ENCODE data around the gene TOMM6. TPM values are rescaled to one million over a fixed set of nuclear protein-coding genes. Genes with fewer than 3 reads are reported as not detected.

Gene TOMM6
- total RNA-seq, 1 experiment from 2014 or later = 239 TPM

- no peaks in the 10 kb centered on the region for H3K9me3 Mint-ChIP-seq
- no peak overlapping the region for H4K5ac ChIP-seq (ENCODE audit: insufficient read length, low read depth, low read length)
- H4K20me1 ChIP-seq (ENCODE audit: control insufficient read depth, insufficient read depth, insufficient read length) = no peaks in the 10 kb centered on the region
- no peak overlapping the region for H3K56ac ChIP-seq (ENCODE audit: insufficient read length, low read depth, low read length)
- H2BK120ac ChIP-seq (ENCODE audit: low read depth, low read length, poor library complexity, severe bottlenecking) = no peak overlapping the region
- no peak overlapping the region for H2BK15ac ChIP-seq (ENCODE audit: low read depth, low read length)
- TF ChIP-seq, protein P1, sequence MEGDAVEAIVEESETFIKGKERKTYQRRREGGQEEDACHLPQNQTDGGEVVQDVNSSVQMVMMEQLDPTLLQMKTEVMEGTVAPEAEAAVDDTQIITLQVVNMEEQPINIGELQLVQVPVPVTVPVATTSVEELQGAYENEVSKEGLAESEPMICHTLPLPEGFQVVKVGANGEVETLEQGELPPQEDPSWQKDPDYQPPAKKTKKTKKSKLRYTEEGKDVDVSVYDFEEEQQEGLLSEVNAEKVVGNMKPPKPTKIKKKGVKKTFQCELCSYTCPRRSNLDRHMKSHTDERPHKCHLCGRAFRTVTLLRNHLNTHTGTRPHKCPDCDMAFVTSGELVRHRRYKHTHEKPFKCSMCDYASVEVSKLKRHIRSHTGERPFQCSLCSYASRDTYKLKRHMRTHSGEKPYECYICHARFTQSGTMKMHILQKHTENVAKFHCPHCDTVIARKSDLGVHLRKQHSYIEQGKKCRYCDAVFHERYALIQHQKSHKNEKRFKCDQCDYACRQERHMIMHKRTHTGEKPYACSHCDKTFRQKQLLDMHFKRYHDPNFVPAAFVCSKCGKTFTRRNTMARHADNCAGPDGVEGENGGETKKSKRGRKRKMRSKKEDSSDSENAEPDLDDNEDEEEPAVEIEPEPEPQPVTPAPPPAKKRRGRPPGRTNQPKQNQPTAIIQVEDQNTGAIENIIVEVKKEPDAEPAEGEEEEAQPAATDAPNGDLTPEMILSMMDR (conservative IDR thresholded peaks at IDR 0.05) = no peak
- H3K4ac ChIP-seq (ENCODE audit: low read depth, low read length) = no peak overlapping the region
- no peaks in the 10 kb centered on the region for H3K9me3 ChIP-seq (ENCODE audit: control insufficient read depth, low read depth, low read length)
- no CpG with 5 or more reads among the region's 4 CpGs for WGBS (ENCODE audit: extremely low coverage, insufficient read length, low lambda C conversion rate)
- no peak overlapping the region for H3K14ac ChIP-seq (ENCODE audit: insufficient read depth, low read length)
- no peaks in the 10 kb centered on the region for H3K23me2 ChIP-seq (ENCODE audit: insufficient read length, low read depth, low read length, poor library complexity, severe bottlenecking)
- H2AFZ ChIP-seq (ENCODE audit: low read length) = no peak overlapping the region
- H4K8ac ChIP-seq (replicated peaks; ENCODE audit: insufficient read length, low read depth, low read length) = no peak overlapping the region
- H3K27me3 ChIP-seq (ENCODE audit: insufficient read depth, low read length) = no peaks in the 10 kb centered on the region
- no peaks in the 10 kb centered on the region for H3K79me1 ChIP-seq (ENCODE audit: insufficient read depth, low read depth, low read length, poor library complexity, severe bottlenecking)
- H4K91ac ChIP-seq (ENCODE audit: insufficient read length, low read depth, low read length) = no peak overlapping the region
- no peak overlapping the region for H3K9ac ChIP-seq (ENCODE audit: extremely low read depth, insufficient read length, low read length)
- no peak overlapping the region for H3K4me2 ChIP-seq (ENCODE audit: insufficient read depth, insufficient read length, low read length)
- no peak overlapping the region for H3K4me3 Mint-ChIP-seq
- H3K27ac Mint-ChIP-seq = no peak overlapping the region; a peak in 1 of 7 replicates
- H3K27ac ChIP-seq (ENCODE audit: insufficient read length, low read depth, low read length) = no peak overlapping the region
- no peak overlapping the region for H2BK20ac ChIP-seq (ENCODE audit: low read depth, low read length, poor library complexity, severe bottlenecking)
- no peak overlapping the region for H3K18ac ChIP-seq (ENCODE audit: insufficient read length, low read depth, low read length)
- no peak overlapping the region for H2BK5ac ChIP-seq (ENCODE audit: insufficient read length, low read length)
- no peak overlapping the region for H3K23ac ChIP-seq (ENCODE audit: insufficient read length, low read depth, low read length)
- H2AK5ac ChIP-seq (ENCODE audit: insufficient read length, low read length) = no peak overlapping the region
- no peaks in the 10 kb centered on the region for H3K27me3 Mint-ChIP-seq (ENCODE audit: low read depth)
- peaks cover 0 to 2% of the 10 kb centered on the region in 2 experiments; a peak in 1 of 4 replicates for H3K4me1 Mint-ChIP-seq
- no peaks in the 10 kb centered on the region for H3K4me1 ChIP-seq (ENCODE audit: insufficient read depth, low read length)
- no peak overlapping the region for H2BK12ac ChIP-seq (ENCODE audit: insufficient read length, low read depth, low read length)
- peaks cover 0 to 2% (median 0%) of the 10 kb centered on the region in 3 experiments; a peak in 2 of 7 replicates for H3K36me3 Mint-ChIP-seq (ENCODE audit: insufficient read depth in 1 of 3, low read depth in 3 of 3)
- no peaks in the 10 kb centered on the region for H3K79me2 ChIP-seq (ENCODE audit: insufficient read depth, low read length)
- no peak overlapping the region for H3T11ph ChIP-seq (ENCODE audit: low read length)
- DNase-seq = no peak
Observed at GRCh38 chr6:41821266-41821665, 33.8 kb downstream of the TOMM6 start.
